ENCODE data around the gene MROH2A.

- no peak for TF ChIP-seq CTCF (IDR thresholded peaks at IDR 0.05)
- TF ChIP-seq POLR2A (IDR thresholded peaks at IDR 0.05), result no peak
Observed at GRCh38 chr2:233862261-233862768, 84.2 kb downstream of the MROH2A start.
